TTC549 (cell line): Measurements from ENCODE around the gene PEX5L.
"Not testable (repeated sequence)": the region's sequence is repeated elsewhere in the genome, so short reads cannot be mapped to it uniquely, and the experiment has no call there.

Experiments
- FAIRE-seq: peaks from 2 replicates; lab custom pipeline; 2012; peaks lifted over from hg19 to GRCh38; lab: Jason Lieb, UNC

Gene PEX5L, protein sequence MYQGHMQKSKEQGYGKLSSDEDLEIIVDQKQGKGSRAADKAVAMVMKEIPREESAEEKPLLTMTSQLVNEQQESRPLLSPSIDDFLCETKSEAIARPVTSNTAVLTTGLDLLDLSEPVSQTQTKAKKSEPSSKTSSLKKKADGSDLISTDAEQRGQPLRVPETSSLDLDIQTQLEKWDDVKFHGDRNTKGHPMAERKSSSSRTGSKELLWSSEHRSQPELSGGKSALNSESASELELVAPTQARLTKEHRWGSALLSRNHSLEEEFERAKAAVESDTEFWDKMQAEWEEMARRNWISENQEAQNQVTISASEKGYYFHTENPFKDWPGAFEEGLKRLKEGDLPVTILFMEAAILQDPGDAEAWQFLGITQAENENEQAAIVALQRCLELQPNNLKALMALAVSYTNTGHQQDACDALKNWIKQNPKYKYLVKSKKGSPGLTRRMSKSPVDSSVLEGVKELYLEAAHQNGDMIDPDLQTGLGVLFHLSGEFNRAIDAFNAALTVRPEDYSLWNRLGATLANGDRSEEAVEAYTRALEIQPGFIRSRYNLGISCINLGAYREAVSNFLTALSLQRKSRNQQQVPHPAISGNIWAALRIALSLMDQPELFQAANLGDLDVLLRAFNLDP

DNA sequence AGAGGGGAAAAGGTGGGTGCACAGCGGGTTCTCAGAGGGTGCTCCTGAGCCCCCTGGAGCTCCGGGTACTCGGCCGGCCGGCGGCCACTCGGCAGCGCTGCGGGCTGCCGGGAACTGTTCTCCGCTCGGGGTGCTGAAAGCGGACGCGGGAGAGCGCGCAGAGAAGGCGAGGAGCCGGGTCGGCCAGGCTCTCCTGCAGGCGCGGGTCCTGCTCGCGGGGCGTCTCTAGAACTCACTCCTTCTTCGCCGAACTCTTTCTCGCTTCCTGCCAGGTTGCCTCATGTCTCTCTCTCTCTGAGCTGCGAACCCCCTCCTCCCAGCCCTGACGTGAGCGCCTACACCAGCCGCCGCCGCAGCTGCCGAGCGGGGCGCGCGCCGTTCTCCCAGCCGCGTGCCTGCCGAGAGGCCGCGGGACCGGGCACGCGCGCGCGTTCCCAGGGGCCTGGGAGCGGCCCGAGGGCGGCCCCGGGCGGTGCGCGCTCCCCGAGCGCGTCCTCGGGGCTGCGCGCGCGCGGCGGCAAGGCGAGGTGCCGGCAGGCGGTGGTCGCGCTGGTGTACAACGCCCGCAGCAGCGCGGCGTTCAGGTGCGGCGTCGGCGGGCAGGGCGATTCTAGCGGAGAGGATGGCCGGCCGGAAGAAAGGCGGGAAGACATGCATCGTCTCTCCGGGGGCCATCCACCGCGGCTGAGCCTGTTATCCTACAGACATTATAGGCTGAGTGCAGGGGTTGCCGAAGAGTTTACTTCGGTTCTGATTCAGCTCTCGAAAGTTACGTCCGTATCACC, at the start of gene PEX5L:
TSS of gene PEX5L (minus strand) at position 267 of the 785 bp plus-strand sequence. CDS start 338 bp downstream, outside the sequence.
- no peak for FAIRE-seq

DNA sequence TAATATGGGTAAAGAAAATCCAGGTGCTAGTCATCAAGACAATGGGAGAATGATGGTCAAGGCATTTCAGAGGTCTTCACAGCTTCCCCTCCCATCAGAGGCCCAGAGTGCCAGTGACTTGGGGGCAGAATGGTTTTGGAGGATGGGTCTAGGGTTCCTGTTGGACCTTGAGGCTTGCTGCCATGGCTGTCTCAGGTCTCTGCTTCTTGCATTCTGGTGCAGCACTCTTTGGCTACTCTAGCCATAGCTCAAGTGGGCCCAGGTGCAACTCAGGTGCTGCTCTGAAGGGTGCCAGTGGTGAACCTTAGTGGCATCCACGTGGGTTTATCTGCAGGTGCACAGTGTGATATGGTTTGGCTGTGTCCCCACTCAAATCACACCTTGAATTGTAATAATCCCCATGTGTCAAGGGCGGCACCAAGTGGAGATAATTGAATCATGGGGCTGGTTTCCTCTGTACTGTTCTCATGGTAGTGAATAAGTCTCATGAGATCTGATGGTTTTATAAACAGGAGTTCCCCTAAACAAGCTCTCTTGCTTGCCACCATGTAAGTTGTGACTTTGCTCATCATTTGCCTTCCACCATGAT, 48.5 kb upstream of the PEX5L start:
- FAIRE-seq: no peak

DNA sequence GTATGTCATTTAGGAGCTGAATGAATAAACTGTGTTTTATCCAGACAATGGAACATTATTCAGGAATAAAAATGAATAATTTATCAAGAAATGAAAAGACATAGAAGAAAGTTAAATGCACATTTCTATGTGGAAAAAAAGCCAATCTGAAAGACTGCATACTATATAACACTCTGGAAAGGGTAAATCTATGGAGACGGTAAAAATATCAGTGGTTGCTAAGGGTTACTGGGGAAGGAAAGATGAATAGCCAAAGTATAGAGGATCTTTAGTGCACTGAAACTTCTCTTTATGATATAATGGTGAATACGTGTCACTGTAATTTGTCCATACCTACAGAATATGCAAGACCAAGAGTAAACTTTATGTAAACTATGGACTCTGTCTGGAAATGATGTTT, 46.0 kb upstream of the PEX5L start:
- FAIRE-seq: no peak

DNA sequence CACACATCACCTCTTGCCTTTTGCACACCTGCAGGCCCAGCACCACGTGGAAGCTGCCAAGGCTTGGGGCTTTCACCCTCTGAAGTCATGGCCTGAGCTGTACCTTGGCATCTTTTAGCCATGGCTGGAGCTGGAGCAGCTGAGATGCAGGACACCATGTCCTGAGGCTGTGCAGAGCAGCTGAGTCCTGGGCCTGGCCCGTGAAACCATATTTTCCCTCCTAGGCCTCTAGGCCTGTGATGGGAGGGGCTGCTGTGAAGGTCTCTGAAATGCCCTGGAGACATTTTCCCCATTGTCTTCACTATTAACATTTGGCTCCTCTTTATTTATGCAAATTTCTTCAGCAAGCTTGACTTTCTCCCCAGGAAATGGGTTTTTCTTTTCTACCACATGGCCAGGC, 41.9 kb upstream of the PEX5L start:
- FAIRE-seq: no peak

DNA sequence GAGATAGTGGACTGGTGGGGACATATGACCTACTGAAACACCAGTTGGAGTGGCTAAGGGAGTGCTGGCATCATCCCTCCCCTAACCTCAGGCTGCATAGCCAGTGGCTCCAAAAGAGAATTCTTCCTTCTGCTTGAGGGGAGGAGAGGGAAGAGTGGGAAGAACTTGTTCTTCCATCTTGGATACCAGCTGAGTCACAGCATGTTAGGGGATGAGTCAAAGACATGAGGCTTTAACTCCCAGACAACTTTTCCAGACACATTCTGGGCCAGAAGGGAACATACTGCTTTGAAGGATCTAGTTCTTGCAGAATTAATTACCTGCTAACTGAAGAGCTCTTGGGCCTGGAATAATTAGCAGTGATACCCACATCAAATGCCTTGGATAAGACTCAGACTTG, 36.8 kb upstream of the PEX5L start:
- no peak for FAIRE-seq

DNA sequence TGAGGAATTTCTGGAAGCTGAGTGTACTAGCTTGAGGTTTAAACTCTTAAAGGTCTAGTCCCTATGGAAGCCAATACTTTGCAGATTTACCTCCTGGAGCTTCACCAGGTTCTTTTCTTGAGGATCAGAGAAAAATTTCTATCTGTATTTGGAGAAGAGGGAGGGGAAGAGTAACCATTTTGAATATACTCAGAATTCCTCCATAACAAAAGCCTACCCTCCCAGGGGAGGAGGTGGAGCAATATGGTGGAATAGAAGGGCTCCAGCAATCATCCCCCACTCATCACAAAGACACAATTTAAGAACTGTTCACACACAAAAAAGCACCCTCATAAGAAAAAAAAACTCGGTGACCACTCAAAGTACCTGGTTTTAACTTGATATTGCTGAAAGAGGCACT, 36.0 kb upstream of the PEX5L start:
- FAIRE-seq: no peak

DNA sequence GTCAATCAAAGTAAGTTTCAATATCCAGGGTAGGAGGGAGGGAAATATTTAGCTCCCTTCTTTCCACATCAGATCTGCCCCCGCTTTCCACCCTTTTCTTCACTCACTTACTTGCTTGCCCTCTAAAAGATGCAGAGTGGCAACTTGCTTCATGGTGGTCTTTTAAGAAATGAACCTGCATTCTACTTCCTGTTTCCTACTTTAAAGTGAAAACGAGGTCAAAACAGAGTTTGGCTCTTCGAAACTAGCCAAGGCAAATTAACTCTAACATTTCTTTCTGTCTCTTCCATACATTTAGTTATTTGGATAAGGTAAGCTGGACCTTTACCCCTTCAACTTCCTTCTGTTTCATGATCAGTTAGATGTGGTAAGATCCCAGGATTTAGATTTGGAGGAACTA, 34.2 kb upstream of the PEX5L start:
- no peak for FAIRE-seq

DNA sequence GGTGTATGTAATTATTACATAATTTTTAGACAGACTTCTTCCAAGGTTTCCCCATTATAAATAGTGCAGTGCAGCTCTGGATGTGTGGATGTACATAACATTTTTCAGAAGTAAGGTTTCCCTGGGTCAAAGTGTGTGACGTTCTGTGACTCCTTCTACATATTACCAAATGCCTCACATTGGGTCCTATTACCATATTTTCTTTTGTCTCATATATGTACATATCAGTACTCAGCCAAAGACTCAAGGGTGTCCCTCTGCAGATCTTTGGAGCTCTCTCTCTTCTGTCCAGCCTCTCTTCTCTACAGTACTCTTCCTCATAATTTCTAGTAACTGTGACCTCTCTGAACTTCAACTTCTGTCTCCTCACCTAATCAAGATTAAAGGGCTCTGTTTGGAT, 31.3 kb upstream of the PEX5L start:
- FAIRE-seq: no peak

DNA sequence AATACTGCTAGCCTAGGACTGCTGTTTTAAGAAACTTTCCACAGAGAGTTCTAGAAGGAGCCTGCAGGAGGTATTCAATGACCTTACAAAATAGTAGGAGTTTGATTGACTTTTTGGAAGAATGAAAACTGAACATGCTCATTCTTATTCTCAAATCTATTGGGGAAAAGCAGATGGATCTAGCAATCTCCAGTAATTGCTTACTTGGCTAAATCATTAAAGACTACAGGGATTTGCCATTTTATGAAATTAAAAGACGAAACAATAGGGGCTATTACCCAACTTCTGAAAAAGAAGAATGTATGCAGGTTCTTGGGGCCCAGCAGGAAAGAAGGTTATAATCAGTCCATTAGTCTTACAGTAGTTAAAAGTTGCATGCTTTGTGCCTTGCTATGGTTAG, 29.9 kb upstream of the PEX5L start:
- no peak for FAIRE-seq

DNA sequence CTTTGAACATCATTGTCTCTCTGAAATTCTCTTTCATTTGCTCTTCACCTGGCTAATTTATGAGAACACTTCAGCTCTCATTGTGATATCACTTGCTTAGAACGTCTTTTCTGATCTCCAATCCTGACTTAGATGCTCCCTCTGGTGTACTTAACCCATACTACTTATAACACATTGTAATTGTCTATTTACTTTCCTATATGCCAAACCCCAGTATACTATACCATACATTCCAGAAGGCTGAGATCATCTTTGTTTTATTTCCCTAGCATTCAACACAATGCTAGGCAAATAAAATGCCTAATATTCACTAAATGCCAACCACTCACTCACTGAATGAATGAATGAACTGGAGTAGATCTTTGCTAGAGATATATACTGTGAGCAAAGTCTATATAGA, 27.0 kb upstream of the PEX5L start:
- FAIRE-seq: no peak

DNA sequence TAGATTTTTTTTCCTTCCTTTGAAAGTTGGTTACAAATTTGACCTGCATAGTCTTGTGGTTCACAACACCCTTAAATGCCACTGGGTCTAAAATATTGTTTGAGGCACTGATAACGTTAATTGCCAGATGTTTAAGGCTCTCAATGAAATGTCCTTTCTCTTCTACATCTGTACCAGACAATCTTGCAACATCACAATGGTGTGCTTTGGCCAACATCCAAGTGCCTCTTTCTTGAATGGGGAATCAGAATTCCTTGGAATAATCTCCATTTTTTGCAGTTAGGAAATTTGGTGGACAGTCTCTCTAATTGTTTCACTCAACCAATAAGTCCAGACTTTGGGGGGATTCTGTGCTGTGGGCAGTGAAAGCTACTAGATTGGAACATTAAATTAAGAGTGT, 26.0 kb upstream of the PEX5L start:
- no peak for FAIRE-seq

DNA sequence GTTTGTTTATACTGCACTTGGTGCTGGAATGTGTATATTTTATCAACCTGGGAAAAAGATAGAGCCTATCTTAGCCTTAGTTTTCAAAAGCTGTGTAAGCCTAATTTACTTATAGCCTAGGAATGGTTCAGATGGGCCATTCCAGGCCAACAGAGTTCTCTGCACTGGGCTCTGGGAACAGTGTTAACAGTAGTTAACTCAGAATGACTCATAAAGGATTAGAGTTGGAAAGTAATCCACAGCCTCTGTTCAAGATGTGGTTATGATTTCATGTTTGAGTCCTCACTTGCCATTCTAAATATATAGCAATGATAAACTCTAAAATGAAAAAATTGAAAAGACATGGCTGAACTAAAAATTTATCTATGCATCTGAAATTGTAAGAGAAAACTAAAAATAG, 22.6 kb upstream of the PEX5L start:
- no peak for FAIRE-seq

DNA sequence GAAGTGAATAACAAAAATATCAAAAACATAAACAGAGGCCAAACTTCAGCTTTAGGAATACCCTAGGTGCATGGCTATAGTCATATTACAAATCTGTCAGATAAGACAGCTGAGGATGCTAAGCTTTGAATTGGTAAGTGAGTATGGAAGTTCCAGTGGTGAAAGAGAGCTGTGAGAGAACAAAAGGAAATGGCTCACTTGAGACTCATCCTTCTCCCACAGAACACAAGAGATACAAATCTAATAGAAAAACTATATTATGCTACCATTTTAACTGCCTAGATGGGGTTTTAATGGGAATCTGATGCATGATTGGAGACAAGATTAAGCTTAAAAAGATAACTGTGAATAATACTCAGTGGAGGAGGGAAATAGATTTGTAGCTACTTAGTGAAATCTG, 21.5 kb upstream of the PEX5L start:
- FAIRE-seq: no peak

DNA sequence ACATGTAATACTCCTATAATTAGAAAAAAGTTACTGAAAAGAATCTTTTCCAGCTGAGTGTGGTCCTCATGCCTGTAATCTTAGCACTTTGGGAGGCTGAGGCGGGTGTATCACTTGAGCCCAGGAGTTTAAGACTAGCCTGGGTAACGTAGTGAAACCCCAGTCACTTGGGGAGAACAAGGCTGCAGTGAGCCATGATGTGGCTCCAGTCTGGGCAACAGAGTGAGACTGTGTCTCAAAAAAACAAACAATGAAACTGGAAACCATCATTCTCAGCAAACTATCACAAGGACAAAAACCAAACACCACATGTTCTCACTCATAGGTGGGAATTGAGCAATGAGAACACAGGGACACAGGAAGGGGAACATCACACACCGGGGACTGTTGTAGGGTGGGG, 18.9 kb upstream of the PEX5L start:
- FAIRE-seq: not testable (repeated sequence)

DNA sequence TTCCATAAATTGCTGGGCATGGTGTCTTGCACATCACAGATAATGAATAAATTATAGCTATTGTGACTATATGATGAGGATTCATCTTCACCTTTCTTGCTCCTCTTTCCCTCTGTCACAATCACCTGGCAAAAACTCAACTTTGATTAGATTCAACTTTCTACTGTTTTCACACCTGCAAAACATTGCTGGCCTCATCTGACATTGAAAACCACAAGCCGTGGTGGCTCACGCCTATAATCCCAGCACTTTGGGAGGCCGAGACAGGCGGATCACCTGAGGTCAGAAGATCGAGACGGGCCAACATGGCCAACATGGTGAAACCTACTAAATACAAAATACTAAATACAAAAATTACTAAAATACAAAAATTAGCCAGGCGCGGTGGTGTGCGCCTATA, 12.7 kb upstream of the PEX5L start:
- no peak for FAIRE-seq

DNA sequence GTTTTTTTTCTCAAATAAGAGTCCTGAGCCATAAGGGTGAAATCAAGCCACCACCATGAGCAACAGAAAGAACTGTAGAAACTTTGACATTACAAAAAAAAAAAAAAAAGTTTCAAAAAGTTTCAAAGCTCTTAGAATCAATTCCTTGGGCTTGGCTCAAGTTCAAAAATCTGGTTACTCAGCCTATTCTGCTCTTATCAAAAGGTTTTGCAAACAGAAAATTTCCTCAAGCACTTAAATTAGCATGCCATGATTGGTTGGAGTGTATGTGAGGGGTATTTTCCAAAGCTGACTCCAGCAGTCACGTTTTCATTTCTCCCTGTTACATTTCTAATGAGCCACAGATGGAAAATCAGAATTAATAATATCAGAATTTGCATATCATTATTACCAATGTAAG, 12.1 kb upstream of the PEX5L start:
- no peak for FAIRE-seq

DNA sequence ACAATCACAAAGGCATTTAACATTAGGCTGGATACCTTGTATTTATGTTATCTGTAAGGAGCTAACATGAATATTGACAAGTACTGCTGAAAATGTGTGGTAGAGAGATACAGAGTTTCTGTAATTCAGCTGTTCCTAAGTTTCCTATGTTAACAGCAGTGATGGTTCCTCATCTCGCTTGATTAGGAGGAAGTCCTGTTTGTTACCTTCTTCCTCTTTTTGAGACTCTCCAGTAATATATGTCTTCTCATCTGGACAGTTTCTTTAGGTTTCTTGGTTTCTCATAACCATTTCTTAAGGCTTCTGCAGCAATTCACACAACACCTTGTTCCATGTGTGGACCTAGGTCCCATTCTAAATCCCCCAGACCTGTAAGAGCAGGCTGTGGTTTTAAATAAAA, 11.4 kb upstream of the PEX5L start:
- no peak for FAIRE-seq

DNA sequence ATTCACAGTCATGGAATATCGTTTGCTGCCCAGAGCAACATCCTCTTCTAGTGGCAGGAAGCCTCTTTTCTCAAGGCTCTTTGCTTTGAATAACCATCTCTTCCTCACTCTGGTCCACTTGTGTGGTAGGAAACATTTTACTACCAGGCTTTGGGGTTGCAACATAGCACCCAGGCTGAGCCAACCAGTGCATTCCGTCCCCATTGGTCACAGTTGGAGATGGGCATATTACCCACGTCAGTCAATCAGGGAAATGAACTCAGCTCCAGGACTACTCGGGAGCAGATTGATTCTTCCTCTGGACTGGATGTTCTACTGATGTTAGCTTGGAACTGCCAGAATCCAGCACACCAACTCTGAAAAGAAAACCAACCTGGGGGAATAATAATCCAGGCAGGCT, 4.2 kb upstream of the PEX5L start:
- FAIRE-seq: no peak

DNA sequence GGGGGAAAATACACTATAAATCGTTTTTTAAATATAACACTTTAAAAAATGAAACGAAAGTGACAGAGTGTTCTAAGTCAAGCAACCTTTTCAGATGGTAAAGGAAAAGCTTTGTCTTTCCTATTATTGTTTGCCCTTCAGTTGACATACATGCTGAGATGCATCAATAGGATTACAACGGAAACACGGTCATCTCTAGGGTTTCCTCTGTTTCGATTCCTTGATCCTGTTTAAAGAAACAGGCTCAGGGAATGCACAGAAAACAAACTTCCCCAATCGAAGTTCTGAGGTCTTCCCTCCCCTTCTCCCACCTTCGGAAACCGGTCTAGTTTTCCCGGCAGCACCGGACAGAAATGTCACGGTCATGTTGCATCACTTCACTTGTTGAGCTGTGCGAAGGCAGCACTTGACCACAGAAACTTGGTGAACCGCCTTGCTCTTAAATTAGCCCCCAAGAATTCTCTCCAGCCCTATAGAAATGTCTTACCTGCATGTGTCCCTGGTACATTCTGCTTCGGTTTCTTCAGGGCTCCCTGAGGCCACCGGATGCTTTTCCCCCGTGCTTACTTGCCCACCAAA, 556 bp downstream of the PEX5L start:
- no peak for FAIRE-seq

DNA sequence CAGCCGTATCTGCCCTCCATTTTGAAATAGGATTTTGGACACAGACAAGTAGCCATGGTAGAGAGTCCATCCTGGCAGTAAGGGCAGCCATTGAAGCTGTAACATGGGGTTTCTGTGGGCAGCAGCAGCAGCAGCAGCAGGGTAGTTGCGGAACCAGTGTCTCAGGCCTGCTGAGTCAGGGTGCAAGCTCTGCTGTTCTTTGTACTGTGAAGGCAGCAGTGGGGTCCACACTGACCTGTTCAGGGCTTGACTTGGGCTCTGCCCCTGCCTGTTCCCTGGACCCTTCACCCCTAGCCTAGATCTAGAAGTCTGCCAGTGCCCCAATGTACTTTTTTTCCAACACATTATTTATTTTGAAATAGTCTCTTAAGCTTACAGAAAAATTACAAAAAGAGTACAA, 9.7 kb downstream of the PEX5L start:
- FAIRE-seq: no peak

DNA sequence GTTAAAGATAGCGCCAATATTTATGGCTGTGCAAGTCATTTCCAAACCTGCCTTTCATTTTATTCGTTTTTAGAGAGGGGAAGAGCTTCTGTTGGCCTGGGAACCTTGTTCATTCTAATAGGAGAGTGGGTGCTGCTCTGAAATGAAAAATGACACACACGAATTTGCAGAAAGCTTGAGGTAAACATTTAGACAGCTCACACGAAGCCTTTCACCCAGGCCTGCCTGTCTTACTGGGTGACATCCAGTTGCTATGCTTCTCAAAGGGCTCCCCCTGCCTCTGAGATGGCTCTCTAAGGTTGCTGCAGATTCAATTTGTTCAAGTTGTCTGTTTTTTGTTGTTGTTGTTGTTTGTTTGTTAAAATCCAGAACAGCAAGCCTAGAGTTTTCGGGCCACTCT, 18.2 kb downstream of the PEX5L start:
- FAIRE-seq: no peak

DNA sequence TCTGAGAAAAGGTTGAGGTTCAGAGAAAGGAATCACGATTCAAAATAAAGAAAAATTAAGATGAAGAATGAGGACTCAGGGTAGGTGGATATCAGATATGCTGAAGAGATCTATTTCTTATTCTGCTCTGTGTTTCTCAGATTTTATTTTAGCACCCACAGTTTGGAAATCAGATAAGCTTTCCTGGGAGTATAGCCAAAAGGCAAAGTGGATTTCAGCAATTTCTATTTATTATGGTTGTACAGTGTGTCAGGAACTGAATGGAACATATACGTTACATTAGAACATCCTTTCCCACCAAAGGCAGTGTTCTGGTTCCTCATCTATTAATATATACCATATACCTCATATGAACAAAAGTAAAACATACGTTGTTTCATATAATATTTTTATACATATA, 18.9 kb downstream of the PEX5L start:
- no peak for FAIRE-seq

DNA sequence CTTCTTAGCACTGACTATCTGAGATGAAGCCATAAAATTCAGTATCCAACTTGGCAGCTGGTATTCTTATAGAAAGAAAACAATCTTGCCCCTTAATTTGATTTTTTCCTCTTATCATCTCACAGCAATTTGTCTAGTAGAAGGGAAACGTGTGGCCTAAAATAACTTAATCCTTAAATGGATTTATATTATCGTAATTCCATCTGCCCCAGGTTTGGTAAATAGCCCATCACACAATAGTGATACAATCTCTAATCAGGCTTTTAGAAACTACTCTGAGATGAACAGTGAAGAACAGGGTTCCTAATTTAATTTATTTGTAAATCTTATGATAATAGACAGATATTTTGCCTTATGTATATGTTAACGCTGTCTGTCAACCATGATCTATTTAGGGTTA, 24.8 kb downstream of the PEX5L start:
- no peak for FAIRE-seq
